NAMALWA (cell line): Measurements from ENCODE around the gene DOK1.
"Not testable (repeated sequence)": the region's sequence is repeated elsewhere in the genome, so short reads cannot be mapped to it uniquely, and the experiment has no call there.

ENCODE experiments used
- DNase-seq: peaks from one replicate; pipeline ENCODE4 v3.0.0-alpha.2; 2015; ENCODE audit warnings: low spot score

The DOK1 gene

GRCh38 chr2:74548900-74549826, 5.4 kb upstream of the DOK1 start:
- no peak for DNase-seq

- DNase-seq = no peak
Observed at GRCh38 chr2:74550231-74550630, 4.3 kb upstream of the DOK1 start.

GRCh38 chr2:74551530-74551929, 3.0 kb upstream of the DOK1 start:
- DNase-seq = no peak

- DNase-seq = no peak
Observed at GRCh38 chr2:74551942-74552913, 2.3 kb upstream of the DOK1 start.

- DNase-seq = no peak
Observed at GRCh38 chr2:74552914-74553811, 1.4 kb upstream of the DOK1 start.

GRCh38 chr2:74554820-74555531, 456 bp downstream of the DOK1 start:
- DNase-seq = peak; percentile 31

- no peak for DNase-seq
Observed at GRCh38 chr2:74555610-74556103, 1.1 kb downstream of the DOK1 start.

GRCh38 chr2:74556159-74556558, 1.6 kb downstream of the DOK1 start:
- DNase-seq = no peak

GRCh38 chr2:74556831-74557370, 2.4 kb downstream of the DOK1 start:
- DNase-seq = no peak

- DNase-seq = no peak
Observed at GRCh38 chr2:74558284-74559230, 4.0 kb downstream of the DOK1 start.

- DNase-seq = no peak
Observed at GRCh38 chr2:74559912-74560311, 5.4 kb downstream of the DOK1 start.

- no peak for DNase-seq
Observed at GRCh38 chr2:74560591-74560990, 6.1 kb downstream of the DOK1 start.

- not testable (repeated sequence) for DNase-seq
Observed at GRCh38 chr2:74561022-74561421, 6.5 kb downstream of the DOK1 start.

GRCh38 chr2:74562126-74562775, 7.7 kb downstream of the DOK1 start:
- no peak for DNase-seq

- no peak for DNase-seq
Observed at GRCh38 chr2:74564222-74564621, 9.7 kb downstream of the DOK1 start.

- DNase-seq = no peak
Observed at GRCh38 chr2:74566076-74566753, 11.7 kb downstream of the DOK1 start.

- DNase-seq = no peak
Observed at GRCh38 chr2:74566754-74567085, 12.2 kb downstream of the DOK1 start.

GRCh38 chr2:74567881-74568280, 13.4 kb downstream of the DOK1 start:
- DNase-seq = no peak
